Spleen (tissue), 11 donors: ENCODE results near the gene CCNF. TPM values are rescaled to one million over a fixed set of nuclear protein-coding genes. Genes with fewer than 3 reads are reported as not detected.

Source experiments
- DNase-seq: peaks from one replicate; pipeline ENCODE4 v3.0.0-alpha.2; 2020
- H3K27ac ChIP-seq, 8 donors: fragments of 200-600 bp; sonication (generic) in 7 of 8; 1 replicate in 4 of 8; 2 replicates in 4 of 8; pipeline versions ENCODE4 v1.5.0 to v1.8.0; 2016 to 2021; ENCODE audit warnings: inconsistent platforms in 4 of 8, mild to moderate bottlenecking in 4 of 8, moderate library complexity in 1 of 8
- H3K27me3 ChIP-seq, 7 donors: fragments of 200-600 bp; sonication (generic) in 6 of 7; replicated peaks in 1 of 7; 1 replicate in 4 of 7; 2 replicates in 3 of 7; pipeline versions ENCODE4 v1.5.0 to v1.8.0; 2016 to 2021; ENCODE audit warnings: inconsistent platforms in 3 of 7, mild to moderate bottlenecking in 1 of 7
- H3K36me3 ChIP-seq, 6 donors: fragments of 200-600 bp; sonication (generic) in 5 of 6; 1 replicate in 4 of 6; 2 replicates in 2 of 6; pipeline versions ENCODE4 v1.5.0 to v1.8.0; 2016 to 2021; ENCODE audit warnings: inconsistent platforms in 2 of 6
- H3K4me1 ChIP-seq, 6 donors: fragments of 200-600 bp; sonication (generic) in 5 of 6; 1 replicate in 3 of 6; 2 replicates in 3 of 6; pipeline versions ENCODE4 v1.5.0 to v1.8.0; 2016 to 2021; ENCODE audit warnings: inconsistent platforms in 3 of 6
- H3K4me3 ChIP-seq, 8 donors: fragments of 200-600 bp; sonication (generic) in 7 of 8; 1 replicate in 4 of 8; 2 replicates in 4 of 8; pipeline versions ENCODE4 v1.5.0 to v1.8.0; 2016 to 2021; ENCODE audit warnings: inconsistent platforms in 4 of 8, mild to moderate bottlenecking in 4 of 8, moderate library complexity in 2 of 8
- H3K9me3 ChIP-seq, 8 donors: fragments of 200-600 bp; sonication (generic) in 7 of 8; 1 replicate in 4 of 8; 2 replicates in 4 of 8; pipeline versions ENCODE4 v1.5.0 to v1.8.0; 2016 to 2021; ENCODE audit warnings: inconsistent platforms in 4 of 8
- CTCF ChIP-seq, 11 experiments: fragments of 200-600 bp in 7 of 11; fragments of 450-650 bp in 4 of 11; sonication (generic) in 4 of 11; IDR thresholded peaks in 8 of 11; conservative IDR thresholded peaks in 3 of 11; 1 replicate in 7 of 11; 2 replicates in 4 of 11; pipeline versions ENCODE4 v1.4.0 to v1.8.0; 2016 to 2021; ENCODE audit warnings: antibody characterized with exemption in 11 of 11, inconsistent platforms in 4 of 11, mild to moderate bottlenecking in 1 of 11
- POLR2A ChIP-seq, 3 donors: fragments of 450-650 bp; IDR thresholded peaks; one replicate each; pipeline ENCODE4 v1.5.1; 2017; ENCODE audit warnings: antibody characterized with exemption in 3 of 3, mild to moderate bottlenecking in 1 of 3
- POLR2AphosphoS5 ChIP-seq, 3 donors: sonication (generic); formaldehyde crosslinking; IDR thresholded peaks; one replicate each; pipeline ENCODE4 v1.5.1; 2017; ENCODE audit warnings: antibody characterized with exemption in 3 of 3
- WGBS, 5 donors: extraction: QIAGEN DNeasy Blood & Tissue Kit in 3 of 5; methylation state at CpG; one replicate each; pipeline versions ENCODE4 v1.1.5 to v1.1.7; 2013 to 2018; 5-methylcytosine and 5-hydroxymethylcytosine counted together
- intact Hi-C: fragments of 100-400 bp; cut with DNase I; formaldehyde crosslinking; loops from one replicate; pipeline ENCODE4 v1.15.0; 2023; ENCODE audit warnings: low total_unique reads
- polyA plus RNA-seq, 3 donors: library from polyadenylated mRNA; stranded (reverse); fragments of 200-250 nt; gene quantifications; one replicate each; pipeline ENCODE4 v1.2.1, GENCODE V29; 2013
- total RNA-seq, 7 donors: library from RNA; depleted of rRNA in 3 of 7; stranded (reverse); fragments of >200 nt in 3 of 7; fragmentation: NEBNext Ultra II Directional in 4 of 7; extraction: Animal tissue kit (Norgen Biotek cat#: 25700) in 4 of 7; gene quantifications; one replicate each; pipeline versions ENCODE4 v1.1.0 to v1.2.1, GENCODE V29; 2016 to 2021
- donor health status: healthy with polysubstance abuse.
- donor health status: DM: no; HTN: no; CAD: no; lungs with moderate emphysema.
- donor health status: DM: no; HTN: no; CAD: no.
- donor health status: Bipolar disorder and iron deficiency.
- donor health status: healthy.
- donor health status: DM: no; HTN: no; CAD: no.
- donor health status: DM: yes; HTN: yes; CAD: no.

Gene CCNF
- total and polyA plus RNA-seq, 10 donors, result 1.5 to 11.1 (median 4.7) TPM

GRCh38 chr16:2443555-2443954, 14.3 kb downstream of the CCNF start:
- no peak for DNase-seq
- no peak for TF ChIP-seq CTCF (IDR thresholded peaks at IDR 0.05 in 8 of 11, conservative IDR thresholded peaks at IDR 0.05 in 3 of 11)
- no peak for TF ChIP-seq POLR2A (IDR thresholded peaks at IDR 0.05)
- TF ChIP-seq POLR2AphosphoS5 (IDR thresholded peaks at IDR 0.05), result no peak
- H3K27ac ChIP-seq, result no peak overlapping the region
- peaks cover 3 to 81% (median 37%) of the 10 kb centered on the region in 6 donors for H3K36me3 ChIP-seq
- H3K27me3 ChIP-seq, result no peaks in the 10 kb centered on the region
- H3K4me3 ChIP-seq, result no peak overlapping the region
- intact Hi-C loops, result no loop called here
- no peaks in the 10 kb centered on the region for H3K9me3 ChIP-seq
- peaks cover 0 to 11% (median 2%) of the 10 kb centered on the region in 6 donors for H3K4me1 ChIP-seq
- 92 to 97% (median 94%) methylated on average over 8 to 9 of the region's 9 CpGs for WGBS, 5 donors

- TF ChIP-seq CTCF (IDR thresholded peaks at IDR 0.05 in 8 of 11, conservative IDR thresholded peaks at IDR 0.05 in 3 of 11) (no peak), POLR2AphosphoS5 (IDR thresholded peaks at IDR 0.05) (no peak), POLR2A (IDR thresholded peaks at IDR 0.05) (no peak)
- Histone ChIP-seq H3K36me3 (peaks cover 3 to 100% (median 48%) of the 10 kb centered on the region in 6 donors), H3K4me3 (no peak overlapping the region), H3K4me1 (no peaks in the 10 kb centered on the region), H3K27me3 (no peaks in the 10 kb centered on the region), H3K27ac (no peak overlapping the region), H3K9me3 (no peaks in the 10 kb centered on the region)
- no peak for DNase-seq
- intact Hi-C loops, result no loop called here
- WGBS, 5 donors, result 87 to 95% (median 89%) methylated on average over 11 of the region's 11 CpGs
Observed at GRCh38 chr16:2447920-2448583, 18.8 kb downstream of the CCNF start.

- Histone ChIP-seq H3K4me3 (no peak overlapping the region), H3K4me1 (no peaks in the 10 kb centered on the region), H3K27me3 (no peaks in the 10 kb centered on the region), H3K9me3 (no peaks in the 10 kb centered on the region), H3K27ac (no peak overlapping the region), H3K36me3 (peaks cover 3 to 100% (median 52%) of the 10 kb centered on the region in 6 donors)
- TF ChIP-seq CTCF (IDR thresholded peaks at IDR 0.05 in 8 of 11, conservative IDR thresholded peaks at IDR 0.05 in 3 of 11), result no peak
- TF ChIP-seq POLR2AphosphoS5 (IDR thresholded peaks at IDR 0.05), result no peak
- TF ChIP-seq POLR2A (IDR thresholded peaks at IDR 0.05), result no peak
- intact Hi-C loops, result no loop called here
- 95 to 98% (median 96%) methylated on average over 17 to 25 of the region's 25 CpGs for WGBS, 5 donors
- no peak for DNase-seq
Observed at GRCh38 chr16:2449118-2449517, 19.9 kb downstream of the CCNF start.

GRCh38 chr16:2450535-2450934, 21.3 kb downstream of the CCNF start:
- Histone ChIP-seq H3K27me3 (no peaks in the 10 kb centered on the region), H3K4me3 (no peak overlapping the region), H3K4me1 (no peaks in the 10 kb centered on the region), H3K9me3 (no peaks in the 10 kb centered on the region), H3K27ac (no peak overlapping the region), H3K36me3 (peaks cover 3 to 100% (median 42%) of the 10 kb centered on the region in 6 donors)
- intact Hi-C loops, result no loop called here
- 89 to 98% (median 95%) methylated on average over 8 of the region's 8 CpGs for WGBS, 5 donors
- TF ChIP-seq POLR2A (IDR thresholded peaks at IDR 0.05), result no peak
- TF ChIP-seq POLR2AphosphoS5 (IDR thresholded peaks at IDR 0.05), result no peak
- DNase-seq, result no peak
